Measurements from ENCODE around the gene SNX25.

GRCh38 chr4:185341377-185341776 lies 132.0 kb downstream of the SNX25 start:
- TF ChIP-seq POLR2A (IDR thresholded peaks at IDR 0.05), result no peak
- TF ChIP-seq CTCF (IDR thresholded peaks at IDR 0.05 in 4 of 5, conservative IDR thresholded peaks at IDR 0.05 in 1 of 5), result no peak

Measured in gastrocnemius medialis (tissue), 4 donors.